Type B pancreatic cell (in vitro differentiated cells): ENCODE data around the gene HOXA13. TPM values are rescaled to one million over a fixed set of nuclear protein-coding genes. Genes with fewer than 3 reads are reported as not detected.

ENCODE experiments used
- DNase-seq: peaks from one replicate; pipeline ENCODE4 v3.0.0; 2021; ENCODE audit warnings: mixed read lengths; ENCODE audit not compliant: unreplicated experiment; ENCODE audit errors: extremely low spot score
- H3K27ac Mint-ChIP-seq: 2 replicates; pipeline ENCODE4 v1.8.0; 2021; ENCODE audit warnings: mild to moderate bottlenecking, mixed read lengths
- H3K27me3 Mint-ChIP-seq: 2 replicates; pipeline ENCODE4 v1.8.0; 2021; ENCODE audit warnings: mixed read lengths
- H3K36me3 Mint-ChIP-seq: 2 replicates; pipeline ENCODE4 v1.8.0; 2021; ENCODE audit warnings: mixed read lengths
- H3K4me1 Mint-ChIP-seq: one replicate; pipeline ENCODE4 v1.8.0; 2021; ENCODE audit warnings: mixed read lengths; ENCODE audit not compliant: unreplicated experiment
- H3K4me3 Mint-ChIP-seq: 2 replicates; pipeline ENCODE4 v1.8.0; 2021; ENCODE audit warnings: mild to moderate bottlenecking, mixed read lengths
- H3K9me3 Mint-ChIP-seq: 2 replicates; pipeline ENCODE4 v1.8.0; 2021; ENCODE audit warnings: mixed read lengths
- total RNA-seq: library from RNA; stranded (reverse); gene quantifications from 2 replicates; pipeline ENCODE4 v1.2.1, GENCODE V29; 2021; ENCODE audit warnings: low replicate concordance
- TF ChIP-seq, protein P1 (sequence below): fragments of 200-600 bp; sonication (generic); conservative IDR thresholded peaks from 2 replicates; pipeline ENCODE4 v1.5.0; 2021; ENCODE audit warnings: antibody characterized with exemption, mild to moderate bottlenecking

HOXA13 gene
- total RNA-seq, 1 donor from 2014 or later, result 0.75 TPM

- peak overlapping the region; percentile 86 for H3K4me3 Mint-ChIP-seq
- TF ChIP-seq, protein P1, sequence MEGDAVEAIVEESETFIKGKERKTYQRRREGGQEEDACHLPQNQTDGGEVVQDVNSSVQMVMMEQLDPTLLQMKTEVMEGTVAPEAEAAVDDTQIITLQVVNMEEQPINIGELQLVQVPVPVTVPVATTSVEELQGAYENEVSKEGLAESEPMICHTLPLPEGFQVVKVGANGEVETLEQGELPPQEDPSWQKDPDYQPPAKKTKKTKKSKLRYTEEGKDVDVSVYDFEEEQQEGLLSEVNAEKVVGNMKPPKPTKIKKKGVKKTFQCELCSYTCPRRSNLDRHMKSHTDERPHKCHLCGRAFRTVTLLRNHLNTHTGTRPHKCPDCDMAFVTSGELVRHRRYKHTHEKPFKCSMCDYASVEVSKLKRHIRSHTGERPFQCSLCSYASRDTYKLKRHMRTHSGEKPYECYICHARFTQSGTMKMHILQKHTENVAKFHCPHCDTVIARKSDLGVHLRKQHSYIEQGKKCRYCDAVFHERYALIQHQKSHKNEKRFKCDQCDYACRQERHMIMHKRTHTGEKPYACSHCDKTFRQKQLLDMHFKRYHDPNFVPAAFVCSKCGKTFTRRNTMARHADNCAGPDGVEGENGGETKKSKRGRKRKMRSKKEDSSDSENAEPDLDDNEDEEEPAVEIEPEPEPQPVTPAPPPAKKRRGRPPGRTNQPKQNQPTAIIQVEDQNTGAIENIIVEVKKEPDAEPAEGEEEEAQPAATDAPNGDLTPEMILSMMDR, result no peak
- H3K4me1 Mint-ChIP-seq, result peaks cover 12% of the 10 kb centered on the region
- DNase-seq, result peak; percentile 55
- no peaks in the 10 kb centered on the region for H3K36me3 Mint-ChIP-seq
- H3K9me3 Mint-ChIP-seq, result no peaks in the 10 kb centered on the region
- H3K27me3 Mint-ChIP-seq, result peaks cover 95% of the 10 kb centered on the region
- H3K27ac Mint-ChIP-seq, result no peak overlapping the region
Measured at GRCh38 chr7:27202018-27202861, 2.3 kb upstream of the HOXA13 start.

DNA sequence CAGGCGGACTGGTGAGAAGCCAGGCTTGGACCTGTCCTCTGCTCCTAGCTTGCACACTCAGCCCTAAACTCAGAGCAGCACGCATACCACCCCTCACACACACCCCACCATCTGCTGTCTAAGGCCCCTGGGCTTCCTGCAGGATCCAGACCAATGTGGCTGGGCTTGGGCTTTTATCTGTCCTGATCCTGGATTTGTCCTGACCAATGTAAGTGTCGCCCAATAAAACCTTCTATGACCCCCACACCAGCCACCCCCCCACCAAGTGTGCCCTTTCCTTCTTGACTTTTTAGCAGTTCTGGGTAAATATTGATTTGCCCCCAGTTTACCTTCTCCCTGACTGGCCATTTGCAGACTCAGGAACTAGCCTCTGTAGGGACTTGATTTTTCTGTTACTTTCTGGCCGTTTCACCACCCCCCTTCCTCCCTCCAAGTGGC lies 1.7 kb upstream of the HOXA13 start:
- peak; percentile 65 for DNase-seq
- Mint-ChIP-seq H3K4me3 (peak overlapping the region; percentile 86), H3K27me3 (peaks cover 95% of the 10 kb centered on the region), H3K27ac (no peak overlapping the region), H3K36me3 (no peaks in the 10 kb centered on the region), H3K4me1 (peaks cover 12% of the 10 kb centered on the region), H3K9me3 (no peaks in the 10 kb centered on the region)
- TF ChIP-seq, protein P1, result no peak

DNA sequence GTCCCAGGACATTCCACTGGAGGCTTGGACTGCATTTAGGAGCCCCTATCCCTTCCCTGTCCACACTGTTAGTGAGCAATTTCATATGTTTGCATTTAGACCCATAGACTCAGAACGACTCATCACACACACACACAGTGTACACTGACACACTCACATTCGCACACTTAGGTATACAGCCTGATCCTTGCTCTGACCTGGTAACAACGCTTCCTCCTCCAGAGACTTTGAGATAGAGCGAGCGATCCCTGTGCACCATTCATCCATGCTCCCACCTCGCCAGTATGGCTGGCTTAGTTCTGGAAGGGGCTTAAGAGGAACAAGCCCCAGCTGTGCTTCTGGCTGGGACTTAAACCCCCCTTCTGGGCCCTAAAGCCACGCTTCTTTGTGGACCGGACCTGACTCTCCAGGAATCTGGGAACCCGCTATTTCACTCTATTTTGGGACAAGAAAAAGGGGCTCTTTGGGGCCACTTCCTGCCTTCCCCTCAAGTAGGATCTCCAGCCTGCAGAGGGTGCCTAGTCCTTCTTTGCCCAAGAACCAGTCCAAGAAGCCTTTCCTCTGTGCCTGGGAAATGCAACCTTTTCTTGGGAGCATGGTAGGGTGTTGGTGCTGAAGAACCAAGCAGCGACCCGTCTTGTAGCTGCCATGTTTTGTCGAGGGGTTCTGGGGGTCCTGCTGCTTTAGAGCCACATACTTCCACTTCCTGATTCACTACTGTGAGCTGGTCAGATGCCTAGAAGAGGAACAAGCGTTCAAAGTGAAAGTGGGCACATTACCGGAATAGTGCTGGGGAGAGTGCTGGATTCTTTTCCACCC lies 1.1 kb upstream of the HOXA13 start:
- no peaks in the 10 kb centered on the region for H3K36me3 Mint-ChIP-seq
- H3K4me3 Mint-ChIP-seq, result peak overlapping the region; percentile 86
- H3K27me3 Mint-ChIP-seq, result peaks cover 95% of the 10 kb centered on the region
- no peaks in the 10 kb centered on the region for H3K9me3 Mint-ChIP-seq
- peaks cover 11% of the 10 kb centered on the region for H3K4me1 Mint-ChIP-seq
- peak overlapping the region; percentile 29 for H3K27ac Mint-ChIP-seq
- TF ChIP-seq, protein P1, result no peak
- DNase-seq, result peak; percentile 49

DNA sequence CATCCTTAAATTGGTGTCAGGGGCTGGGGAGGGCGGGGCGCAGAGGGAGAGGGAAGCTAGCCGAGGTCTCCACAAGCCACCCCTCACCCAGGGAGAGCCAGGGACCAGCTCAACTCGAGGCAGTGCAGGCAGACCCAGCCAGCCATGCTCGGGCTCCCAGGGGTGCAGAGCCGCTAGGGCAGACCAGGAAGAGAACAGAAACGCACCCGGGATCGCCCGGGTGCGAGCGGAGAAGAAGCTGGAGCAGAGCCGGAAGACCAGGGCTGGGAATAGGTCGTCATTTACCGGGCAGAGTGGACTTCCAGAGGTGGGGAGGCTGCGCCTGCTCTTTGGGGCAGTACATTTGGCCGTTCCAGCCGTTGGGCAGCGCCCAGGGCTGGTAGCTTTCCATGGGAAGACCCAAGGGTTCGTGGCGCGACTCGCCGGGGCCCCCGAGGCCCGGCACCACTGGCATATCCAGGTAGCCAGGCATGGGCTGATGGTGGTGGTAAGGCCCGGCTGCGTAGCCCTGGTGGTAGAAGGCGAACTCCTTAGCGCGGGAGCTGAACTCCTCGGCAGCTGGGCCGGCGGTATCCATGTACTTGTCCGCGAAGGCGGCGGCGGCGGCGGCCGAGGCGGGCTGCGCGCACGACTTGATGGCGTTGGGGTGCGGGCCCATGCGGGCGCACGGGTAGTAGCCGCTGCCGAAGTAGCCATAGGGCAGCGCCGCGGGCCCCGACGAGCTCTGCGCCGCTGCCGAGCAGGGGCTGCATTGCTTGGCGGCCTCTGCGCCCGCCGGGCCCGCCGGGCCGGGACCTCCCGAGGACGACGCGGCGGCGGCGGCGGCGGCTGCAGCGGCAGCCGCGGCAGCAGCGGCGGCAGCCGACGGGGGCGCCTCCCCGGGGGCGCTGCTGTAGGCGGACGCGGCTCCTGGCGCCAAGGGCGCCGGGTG lies 755 bp downstream of the HOXA13 start:
- DNase-seq, result peak; percentile 69
- TF ChIP-seq, protein P1, result peak; percentile 19
- peaks cover 7% of the 10 kb centered on the region for H3K4me1 Mint-ChIP-seq
- no peaks in the 10 kb centered on the region for H3K9me3 Mint-ChIP-seq
- peaks cover 95% of the 10 kb centered on the region for H3K27me3 Mint-ChIP-seq
- H3K4me3 Mint-ChIP-seq, result peak overlapping the region; percentile 80
- no peak overlapping the region for H3K27ac Mint-ChIP-seq
- no peaks in the 10 kb centered on the region for H3K36me3 Mint-ChIP-seq
